ENCODE data around the gene AAGAB.
A peak's percentile ranks its signal among the peaks of the same experiment; 100 is the strongest.
"Not testable (repeated sequence)": the region's sequence is repeated elsewhere in the genome, so short reads cannot be mapped to it uniquely, and the experiment has no call there.

Gene AAGAB

DNA sequence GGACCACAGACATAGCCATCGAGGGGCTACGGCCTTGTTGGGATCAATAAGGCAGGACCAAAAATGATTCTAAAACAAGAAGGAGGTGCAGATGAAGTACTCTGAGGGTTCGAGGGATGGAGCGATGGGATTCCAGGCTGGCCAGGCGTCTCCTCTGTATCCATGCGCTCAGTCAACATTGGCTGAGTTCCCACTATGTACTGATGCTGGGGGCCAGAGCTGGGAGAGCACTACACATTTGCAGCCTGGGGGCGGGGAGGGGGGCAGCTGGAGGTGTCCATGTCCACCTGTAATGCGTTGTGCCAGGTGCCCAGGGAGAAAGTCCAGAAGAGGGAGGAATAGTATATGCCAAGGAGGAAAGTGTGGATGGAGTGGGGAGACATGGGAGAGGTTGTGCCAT lies 81.5 kb downstream of the AAGAB start:
- no peak for DNase-seq (ENCODE audit: low spot score)

DNA sequence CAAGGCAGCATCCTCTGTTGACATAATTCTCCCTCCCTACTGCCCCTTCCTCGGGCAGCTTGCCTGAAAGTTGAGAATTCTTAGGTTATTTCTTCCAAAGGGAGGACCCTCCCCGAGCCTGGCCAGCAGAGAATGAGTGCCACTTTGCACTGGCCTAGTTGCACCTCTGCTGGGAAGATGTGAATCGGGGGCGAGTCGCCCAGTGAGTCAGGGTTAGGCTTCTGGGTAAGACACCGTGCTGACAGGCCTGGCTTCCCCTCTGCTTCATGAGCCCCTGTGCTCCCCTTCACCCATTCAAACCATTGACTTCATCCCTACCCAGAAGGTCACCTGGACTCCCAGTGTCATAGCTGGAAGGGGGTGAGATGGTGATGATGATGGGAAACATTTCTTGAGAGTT lies 82.3 kb downstream of the AAGAB start:
- no peak for DNase-seq (ENCODE audit: low spot score)

DNA sequence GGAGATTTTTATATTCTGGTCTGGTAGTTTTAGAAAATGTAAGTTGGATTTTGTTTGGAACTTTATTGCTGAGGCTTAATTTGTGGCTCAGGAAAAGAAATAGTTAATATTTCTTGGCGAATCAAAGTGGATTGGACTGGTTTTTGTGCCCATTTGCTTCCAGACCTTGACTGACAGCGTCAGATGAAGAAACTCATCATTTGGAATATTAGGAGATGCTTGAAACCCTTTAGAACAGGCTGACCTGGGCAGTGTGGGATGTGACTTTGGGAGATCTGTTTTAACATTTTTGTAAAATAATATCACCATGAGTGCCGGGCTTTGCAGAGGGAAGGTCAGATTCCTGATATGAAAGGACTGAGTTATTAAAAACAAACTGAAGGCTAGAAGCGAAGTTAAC lies 83.0 kb downstream of the AAGAB start:
- no peak for DNase-seq (ENCODE audit: low spot score)

DNA sequence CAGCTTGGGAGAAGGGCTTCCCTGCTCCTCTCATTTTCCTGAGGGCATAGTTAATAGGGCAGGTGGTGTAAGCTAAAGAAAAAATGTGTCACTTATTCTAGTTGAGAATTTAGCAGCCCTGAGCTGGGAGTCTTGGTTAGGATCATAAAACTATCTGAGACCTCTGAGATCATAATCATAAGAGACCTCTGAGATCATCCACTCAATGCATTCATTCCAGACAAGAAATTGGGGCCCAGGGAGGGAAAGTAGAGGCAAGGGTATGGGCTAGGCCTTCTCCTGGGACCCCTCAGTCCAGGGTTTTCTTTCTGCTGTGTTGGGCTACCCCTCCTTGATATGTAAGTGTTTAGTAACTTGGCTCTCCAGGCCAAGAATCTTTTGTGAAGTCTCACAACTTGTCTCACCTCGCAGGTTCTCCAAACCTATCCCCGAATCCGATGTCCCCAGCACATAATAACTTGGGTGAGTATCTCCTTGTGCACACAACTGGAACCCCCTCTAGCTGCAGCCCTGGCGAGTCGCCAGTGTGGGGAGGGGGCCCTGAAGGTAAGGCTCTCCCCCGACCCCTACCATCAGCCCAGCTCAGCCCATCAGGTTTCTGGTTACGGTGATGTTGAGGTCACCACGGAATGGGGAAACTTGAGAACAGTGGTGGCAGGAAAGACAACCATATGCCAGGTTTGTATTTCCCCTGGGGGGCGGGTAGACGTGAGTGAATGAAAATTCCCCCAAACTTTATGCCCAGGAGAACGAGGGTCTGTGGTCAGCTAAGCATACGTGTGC lies 84.1 kb downstream of the AAGAB start:
- no peak for DNase-seq (ENCODE audit: low spot score)

DNA sequence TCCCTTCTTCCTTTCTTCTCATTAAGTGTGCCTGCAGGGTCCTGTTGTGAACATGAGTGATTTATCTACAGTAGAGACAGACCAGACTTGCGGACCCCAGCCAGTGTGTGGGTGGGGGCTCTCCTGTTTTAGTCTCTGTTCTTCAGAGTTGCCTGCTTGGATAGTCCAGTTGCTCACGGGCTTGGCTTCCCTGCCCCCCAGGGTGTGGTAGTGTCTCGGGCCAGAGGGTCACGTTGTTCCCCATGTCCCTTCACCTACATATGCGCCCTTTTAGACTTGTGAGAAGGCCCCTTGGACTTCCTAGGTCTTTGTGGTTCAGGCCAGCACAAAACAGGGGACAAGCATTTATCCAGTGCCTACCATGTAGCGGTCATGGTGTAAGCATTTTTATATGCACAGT lies 85.8 kb downstream of the AAGAB start:
- DNase-seq (ENCODE audit: low spot score): no peak

DNA sequence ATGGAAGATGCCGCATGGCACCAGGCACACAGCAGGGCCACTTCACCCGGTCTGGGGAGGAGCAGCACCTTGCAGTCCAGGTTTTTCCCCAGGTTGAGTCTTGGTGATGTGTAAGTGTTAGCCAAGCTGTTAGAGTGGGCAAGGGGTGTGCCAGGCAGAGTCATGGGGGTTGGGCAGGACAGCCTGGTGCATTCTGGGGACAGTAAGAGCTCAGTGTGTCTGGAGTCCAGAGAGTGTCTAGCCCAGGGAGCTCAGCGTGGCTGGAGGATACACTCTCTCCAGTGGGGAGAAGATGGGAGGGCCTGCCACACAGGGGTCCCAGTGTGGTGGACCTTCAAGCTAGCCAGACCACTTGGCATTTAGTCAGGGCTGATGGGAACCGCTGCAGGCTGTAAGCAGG lies 87.4 kb downstream of the AAGAB start:
- no peak for DNase-seq (ENCODE audit: low spot score)

DNA sequence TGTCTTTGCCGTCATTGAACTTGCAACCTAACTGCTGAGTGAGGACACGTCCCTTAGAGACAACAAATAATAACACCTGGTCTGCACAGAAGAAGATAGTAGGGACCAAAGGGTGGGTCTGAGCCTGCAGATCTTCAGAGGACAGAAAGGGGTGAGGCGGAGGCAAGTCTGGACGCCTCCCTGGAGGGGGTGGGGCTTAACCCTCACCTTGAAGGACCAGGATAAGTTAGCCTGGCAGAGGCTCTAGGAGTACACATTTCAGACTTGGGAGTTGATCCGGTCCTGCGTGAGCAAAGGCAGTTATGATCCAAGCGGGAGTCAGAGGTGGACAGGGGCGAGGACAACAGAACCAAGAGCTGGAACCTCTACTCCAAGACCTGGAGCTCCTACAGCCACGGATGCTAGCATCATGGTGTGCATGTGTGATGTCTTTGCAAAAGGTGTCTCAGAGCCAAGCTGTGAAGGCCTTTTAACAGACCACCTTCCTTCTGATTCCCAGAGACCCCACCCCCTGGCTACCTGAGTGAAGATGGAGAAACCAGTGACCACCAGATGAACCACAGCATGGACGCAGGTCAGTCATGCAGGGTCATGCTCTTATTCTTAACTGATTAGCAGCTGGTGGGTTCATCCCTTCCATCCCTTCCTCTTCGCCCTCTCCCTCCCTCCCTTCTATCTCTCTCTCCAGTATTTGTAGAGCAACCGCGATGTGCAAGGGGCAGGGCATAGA lies 88.0 kb downstream of the AAGAB start:
- DNase-seq (ENCODE audit: low spot score): no peak

DNA sequence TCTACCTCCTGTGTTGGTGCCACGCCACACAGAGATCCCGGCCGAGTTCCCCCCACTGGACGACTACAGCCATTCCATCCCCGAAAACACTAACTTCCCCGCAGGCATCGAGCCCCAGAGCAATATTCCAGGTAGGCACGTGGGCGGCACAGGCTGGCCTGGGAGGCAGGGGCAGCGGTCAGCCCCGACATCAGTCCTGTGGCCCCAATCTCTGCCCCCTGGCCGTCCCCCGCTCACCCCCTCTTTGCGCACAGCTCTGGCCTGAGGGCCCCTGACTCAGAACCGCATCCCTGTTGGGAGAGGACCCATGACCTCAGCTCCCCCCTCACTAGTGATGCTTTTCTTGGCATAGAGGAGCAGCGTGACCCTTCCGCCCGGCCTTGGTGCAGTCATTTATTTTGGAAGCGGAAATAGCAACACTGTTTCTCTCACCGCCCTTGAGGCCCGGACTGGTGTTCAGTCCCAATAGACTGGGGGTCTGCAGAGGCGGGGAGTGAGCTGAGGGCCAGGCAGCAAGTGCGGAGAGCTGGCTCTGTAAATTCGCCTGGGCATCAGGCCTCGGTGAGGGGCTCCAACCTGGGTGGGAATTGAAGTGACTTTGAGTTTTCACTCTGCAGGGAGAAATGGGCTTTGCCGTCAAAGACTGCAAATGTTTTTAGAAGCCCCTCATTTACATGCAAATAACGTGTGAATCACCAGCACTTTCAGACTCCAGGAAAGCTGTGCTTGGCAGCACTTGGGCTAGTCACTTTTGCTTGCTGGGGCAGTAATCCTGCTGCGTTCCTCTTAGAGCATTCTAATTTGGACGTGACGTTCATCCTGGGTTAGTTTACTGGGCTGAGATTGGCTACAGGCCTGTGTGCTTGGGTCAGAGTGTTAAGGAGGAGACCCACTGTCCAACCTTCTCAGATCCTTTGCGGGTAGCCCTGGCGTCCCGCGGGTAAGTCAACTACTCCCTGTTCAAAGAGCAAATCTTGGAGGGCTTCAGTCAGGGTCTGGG lies 88.9 kb downstream of the AAGAB start:
- DNase-seq (ENCODE audit: low spot score): peak; percentile 48

DNA sequence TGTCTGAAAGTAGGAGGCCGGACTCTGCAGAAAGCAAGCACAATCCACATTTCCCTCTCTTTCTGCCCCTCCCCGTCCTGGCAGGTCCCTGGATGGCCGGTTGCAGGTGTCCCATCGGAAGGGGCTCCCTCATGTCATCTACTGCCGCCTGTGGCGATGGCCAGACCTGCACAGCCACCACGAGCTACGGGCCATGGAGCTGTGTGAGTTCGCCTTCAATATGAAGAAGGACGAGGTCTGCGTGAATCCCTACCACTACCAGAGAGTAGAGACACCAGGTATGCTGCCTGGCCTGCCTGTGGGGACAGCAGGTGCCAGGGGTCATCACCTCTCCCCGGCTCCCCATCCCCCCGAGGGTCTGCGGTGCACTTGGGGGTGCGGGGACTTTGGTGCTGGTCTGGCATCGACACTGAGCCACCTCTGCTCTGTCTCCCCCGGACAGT lies 89.6 kb downstream of the AAGAB start:
- DNase-seq (ENCODE audit: low spot score): no peak

DNA sequence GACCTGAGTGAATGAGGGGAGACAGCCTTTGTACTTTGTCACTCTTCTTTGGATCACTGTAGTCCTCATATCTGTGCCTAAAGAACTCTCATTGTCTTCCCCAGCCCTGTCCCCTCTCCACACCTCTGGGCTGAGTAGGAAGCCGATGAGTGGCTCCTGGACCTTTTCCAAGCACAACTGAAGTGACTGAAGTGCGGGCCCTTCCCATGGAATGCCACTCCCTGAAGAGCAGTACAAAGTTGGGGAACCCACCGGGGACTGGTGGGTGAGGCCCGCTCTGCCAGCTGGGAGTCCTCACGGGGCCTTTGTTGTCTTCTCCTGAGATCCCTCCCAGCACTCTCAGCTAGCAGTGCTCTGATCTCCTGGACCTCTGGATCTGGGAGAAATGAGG lies 90.1 kb downstream of the AAGAB start:
- DNase-seq (ENCODE audit: low spot score): no peak

DNA sequence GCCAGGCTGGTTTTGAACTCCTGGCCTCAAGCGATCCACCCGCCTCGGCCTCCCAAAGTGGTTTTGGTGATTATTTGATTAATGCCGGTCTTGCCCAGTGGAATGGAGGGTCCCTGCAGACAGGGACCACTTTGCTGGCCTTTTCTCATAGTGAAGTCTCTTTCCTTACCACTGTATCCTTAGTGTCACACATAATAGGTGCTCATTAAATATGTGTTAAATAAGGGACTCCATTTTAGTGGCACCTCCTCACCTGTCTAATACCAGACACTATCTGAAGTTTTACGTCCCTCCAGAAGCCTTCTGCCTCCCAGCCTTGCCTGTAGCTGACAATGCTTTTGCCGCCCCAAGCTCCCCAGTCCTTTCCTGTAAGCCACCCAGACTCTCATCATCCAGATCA lies 91.3 kb downstream of the AAGAB start:
- no peak for DNase-seq (ENCODE audit: low spot score)

DNA sequence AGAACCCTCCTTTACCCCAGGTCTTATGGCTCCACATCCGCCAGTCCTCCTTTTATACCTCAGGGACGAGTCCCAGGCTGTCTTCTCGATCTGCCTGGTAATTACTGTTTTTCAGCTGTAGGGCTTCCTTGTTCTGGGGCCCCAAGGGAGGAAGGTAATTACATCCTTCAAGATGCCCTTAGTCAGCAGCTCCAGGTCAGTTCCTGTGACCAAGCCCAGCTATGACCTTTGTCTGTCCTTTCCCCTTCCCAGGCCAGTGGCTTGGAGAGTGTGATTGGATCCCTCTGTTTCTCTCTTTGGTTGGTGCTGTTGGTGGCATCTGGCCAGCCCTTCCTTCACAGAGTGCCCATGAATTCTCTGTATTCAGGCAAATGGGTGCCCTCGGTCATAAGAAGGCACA lies 92.6 kb downstream of the AAGAB start:
- DNase-seq (ENCODE audit: low spot score): no peak

DNA sequence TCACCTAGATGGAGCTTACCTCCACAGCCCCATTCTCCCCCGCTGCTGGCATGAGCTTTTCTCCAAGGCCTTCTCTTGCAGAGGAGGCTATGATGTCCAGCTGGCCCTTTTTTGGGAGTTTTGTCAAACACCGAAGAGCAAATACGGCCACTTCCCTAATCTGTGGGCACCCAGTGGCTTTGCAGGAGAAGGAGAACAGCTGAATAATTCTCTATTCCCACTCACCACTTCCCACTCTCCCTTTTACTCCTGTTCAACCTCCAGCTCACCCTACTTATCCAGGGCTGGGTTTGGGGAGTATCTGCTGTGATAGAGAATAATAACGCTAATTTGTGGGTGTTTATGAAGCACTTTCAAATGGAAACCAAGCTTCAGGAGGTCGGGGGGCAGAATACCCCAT lies 93.0 kb downstream of the AAGAB start:
- DNase-seq (ENCODE audit: low spot score): no peak

DNA sequence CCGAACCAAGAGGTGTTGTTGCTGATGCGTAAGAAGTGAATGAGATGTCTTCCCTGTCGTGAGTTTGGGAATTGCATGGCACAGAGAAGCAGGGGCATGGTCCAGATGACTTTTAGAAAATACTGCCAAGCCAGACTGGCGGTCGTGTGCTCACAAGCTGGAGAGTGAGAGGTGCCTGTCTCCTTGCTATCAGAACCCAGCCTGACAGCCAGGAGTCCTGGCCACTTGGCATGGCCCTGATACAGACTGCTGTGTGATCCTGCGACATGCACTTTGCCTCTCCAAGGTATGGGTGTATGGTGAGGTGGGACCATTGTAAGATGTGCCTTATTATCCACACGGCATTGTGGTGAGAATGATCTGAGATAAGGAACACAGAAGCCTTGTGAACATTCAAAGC lies 96.1 kb downstream of the AAGAB start:
- DNase-seq (ENCODE audit: low spot score): no peak

DNA sequence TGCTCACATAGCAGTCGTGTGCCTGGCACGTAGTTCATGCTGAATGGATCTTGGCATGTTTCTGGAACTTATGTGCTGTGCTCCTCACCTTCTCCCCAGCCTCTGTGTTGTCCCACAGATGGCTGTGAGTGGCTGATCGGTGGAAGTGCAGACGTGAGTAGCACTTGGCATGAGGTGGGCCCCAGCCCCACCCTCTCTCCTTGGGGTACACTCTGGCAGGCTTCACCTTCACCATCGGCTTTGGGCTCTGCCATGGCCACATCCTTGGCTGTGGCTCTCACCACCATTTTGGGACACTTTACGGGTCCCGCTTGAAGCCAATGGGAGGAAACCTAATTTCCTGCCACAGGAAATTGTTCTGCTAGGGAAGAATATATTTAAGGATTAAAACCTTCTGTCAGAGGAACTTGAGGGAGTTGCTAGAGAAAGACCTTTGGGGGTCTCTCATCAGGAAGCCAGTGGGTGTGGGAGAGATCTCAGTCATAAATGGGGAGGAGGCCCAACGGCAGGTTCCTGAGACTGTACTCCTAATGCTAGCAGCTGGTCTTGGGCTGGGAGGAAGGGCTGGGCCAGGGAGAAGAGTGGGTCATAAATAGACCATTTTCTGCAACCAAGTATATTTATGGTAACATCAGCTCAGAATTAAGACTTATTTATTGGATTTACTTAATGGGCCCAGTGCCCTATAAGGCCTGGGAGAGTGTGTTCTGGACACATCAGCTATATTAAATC lies 96.8 kb downstream of the AAGAB start:
- no peak for DNase-seq (ENCODE audit: low spot score)

DNA sequence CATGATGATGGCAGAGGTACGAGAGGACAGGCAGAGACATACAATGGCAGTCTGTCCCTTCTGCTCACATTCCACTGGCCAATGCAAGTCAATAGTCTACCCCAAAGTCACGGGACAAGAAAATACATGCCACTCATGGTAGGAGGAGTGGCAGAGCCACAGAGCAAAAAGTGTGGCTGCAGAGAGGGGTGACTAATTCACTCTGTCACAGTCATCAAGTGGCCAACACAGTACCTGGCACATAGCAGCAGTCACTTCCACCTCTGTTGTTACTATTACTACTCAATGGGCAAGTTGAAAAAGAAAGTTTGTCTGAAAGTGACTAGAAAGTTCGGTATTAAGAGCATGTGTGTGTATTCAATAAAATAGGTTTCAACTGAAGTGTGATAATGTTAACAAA lies 97.6 kb downstream of the AAGAB start:
- no peak for DNase-seq (ENCODE audit: low spot score)

DNA sequence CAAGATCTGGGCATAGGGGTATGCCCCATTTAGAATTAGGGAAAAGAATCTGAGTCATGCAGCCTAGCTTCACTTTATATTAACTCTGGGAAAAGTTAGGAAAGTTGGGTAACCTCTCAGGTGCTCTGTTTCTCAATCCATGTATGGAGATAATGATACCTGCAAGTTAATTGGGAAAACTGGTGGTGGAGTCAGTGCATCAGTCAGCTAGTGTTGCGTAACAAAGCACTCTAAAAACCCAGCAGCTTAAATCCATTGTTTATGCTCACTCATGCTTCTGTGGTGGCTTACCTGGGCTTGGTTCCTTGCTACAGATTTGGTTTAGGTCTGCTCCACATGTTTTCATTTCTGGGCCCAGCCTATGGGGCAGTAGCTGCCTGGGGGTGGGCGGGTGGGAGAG lies 98.0 kb downstream of the AAGAB start:
- DNase-seq (ENCODE audit: low spot score): no peak

DNA sequence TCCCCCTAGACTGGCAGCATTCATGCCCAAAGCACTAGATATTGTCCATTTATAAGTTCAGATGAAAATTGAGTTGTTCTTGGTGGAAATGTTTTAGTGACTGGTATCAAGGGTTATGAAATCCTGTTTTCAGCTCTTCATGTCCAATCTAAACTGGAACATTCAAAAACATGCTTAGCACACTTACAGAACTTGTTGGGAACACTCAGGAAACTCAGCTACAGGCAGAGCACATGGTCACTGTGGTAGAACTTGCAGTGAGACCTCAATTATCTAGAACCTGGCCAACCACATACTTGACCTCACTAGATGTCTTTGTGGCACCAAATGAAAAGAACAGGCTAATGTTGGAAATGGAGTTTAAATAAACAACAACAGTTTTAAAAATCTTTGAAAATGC lies 100.2 kb downstream of the AAGAB start:
- no peak for DNase-seq (ENCODE audit: low spot score)

DNA sequence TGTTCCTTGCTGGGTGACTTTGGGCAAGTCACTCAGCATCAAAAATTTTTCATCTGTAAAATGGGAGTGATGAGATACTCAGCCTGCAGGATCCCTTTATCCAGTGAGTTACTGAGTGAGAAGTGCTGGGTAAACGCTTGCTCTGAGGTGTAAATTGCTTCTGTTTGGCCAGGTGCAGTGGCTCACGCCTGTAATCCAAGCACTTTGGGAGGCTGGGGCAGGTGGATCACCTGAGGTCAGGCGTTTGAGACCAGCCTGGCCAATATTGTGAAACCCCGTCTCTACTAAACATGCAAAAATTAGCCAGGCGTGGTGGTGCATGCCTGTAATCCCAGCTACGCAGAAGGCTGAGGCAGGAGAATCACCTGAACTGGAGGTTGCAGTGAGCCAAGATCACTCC lies 101.4 kb downstream of the AAGAB start:
- not testable (repeated sequence) for DNase-seq (ENCODE audit: low spot score)

DNA sequence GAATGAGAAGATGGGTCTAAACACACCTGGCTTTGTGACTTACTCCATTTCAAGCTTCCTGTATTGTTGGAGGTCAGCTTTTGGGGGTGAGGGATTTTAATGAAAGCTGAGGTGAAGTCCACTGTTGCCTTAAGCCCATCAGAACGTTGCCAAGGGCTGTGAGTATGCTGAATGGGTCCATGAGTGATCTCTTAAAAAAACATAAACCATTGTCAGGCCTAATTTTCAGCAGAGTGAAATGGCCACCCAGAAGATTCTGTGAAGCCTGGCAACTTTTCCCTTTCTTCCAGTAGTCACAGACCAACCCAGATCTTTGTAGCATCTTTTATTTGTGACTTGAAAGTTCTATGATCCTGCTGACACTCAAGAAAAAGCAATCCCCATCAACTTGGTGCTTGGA lies 102.0 kb downstream of the AAGAB start:
- DNase-seq (ENCODE audit: low spot score): no peak
